Fibroblast of gingiva (primary cell): ENCODE data around the gene RHOH.

Experiments
- DNase-seq: peaks from one replicate; pipeline ENCODE4 v3.0.0-alpha.2; 2011; ENCODE audit warnings: low read depth

RHOH gene

DNA sequence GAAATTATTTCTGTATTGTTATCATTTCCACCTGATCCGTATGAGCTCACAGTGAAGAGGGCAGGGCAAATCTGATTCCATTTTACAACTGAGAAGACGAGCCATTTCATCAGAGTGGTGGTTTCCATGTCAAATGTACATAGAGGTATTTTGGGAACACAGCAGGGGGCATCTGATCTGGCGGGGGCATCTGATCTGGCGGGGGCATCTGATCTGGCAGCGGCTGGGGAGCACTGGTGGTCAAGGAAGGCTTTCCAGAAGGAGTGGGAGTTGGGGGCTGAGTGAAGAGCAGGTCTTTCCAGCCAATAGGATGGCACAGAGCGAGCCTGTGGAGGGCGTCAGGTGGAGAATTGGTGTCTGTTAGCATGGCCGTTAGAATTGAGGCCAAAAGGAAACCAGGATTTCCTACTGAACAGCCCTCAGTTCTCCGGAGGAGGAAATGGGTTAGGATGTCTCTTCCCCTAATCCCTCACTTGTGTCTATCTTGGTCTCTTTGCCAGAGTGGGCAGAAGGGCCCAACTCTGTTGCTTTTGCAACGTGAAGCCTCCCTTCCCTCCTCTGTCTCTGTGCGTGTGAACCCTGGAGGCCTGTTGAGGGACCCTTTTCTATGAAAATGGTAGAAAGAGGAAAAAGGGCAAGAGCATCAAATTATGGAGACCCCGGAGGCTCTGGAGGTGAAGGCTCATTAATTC, 41.3 kb downstream of the RHOH start:
- DNase-seq = no peak

DNA sequence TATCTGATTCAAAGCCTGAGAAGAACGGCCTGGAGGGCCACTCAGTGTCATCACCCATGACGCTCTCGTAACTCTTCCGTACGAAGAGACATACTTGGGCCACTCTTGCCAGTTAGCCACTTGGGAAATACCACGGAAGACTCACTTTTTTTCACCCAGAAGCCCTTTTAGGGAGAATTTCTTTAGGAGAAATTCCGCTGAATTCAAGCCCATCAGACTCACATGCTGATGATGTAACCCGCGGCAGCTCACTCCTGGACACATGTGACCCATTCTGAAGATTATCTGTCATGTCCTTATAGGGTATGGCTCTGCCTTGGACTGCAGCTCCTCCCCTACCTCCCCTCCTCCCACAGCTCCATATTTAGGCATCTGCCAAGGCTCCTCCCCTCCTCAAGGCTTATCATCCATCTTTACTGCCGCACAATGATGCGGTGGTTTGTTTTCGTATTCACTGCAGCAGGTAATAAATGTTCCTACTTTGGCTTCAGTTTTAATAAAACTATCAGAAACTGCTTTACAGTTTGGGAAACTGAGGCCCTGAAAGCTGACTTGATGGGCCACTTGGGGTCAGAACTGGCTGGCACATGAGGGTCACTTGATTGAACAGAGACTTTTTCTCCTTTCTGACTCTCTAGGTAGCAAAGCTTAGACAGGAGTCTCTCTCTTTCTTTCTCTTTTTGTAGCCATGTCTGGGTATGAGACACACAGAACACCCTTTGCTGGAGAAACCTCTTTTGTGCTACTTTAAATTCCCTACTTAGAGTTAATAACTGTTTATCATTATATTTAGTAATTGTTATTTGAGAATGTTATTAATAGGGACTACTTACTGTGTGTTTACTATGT, 42.1 kb downstream of the RHOH start:
- no peak for DNase-seq

GRCh38 chr4:40240040-40240653, 43.3 kb downstream of the RHOH start:
- DNase-seq = no peak

- no peak for DNase-seq
Measured at GRCh38 chr4:40241026-40241425, 44.2 kb downstream of the RHOH start.

GRCh38 chr4:40241941-40242340, 45.1 kb downstream of the RHOH start:
- no peak for DNase-seq

- DNase-seq = no peak
Measured at GRCh38 chr4:40243386-40243948, 46.6 kb downstream of the RHOH start.

GRCh38 chr4:40244606-40245005, 47.8 kb downstream of the RHOH start:
- no peak for DNase-seq

- no peak for DNase-seq
Measured at GRCh38 chr4:40245550-40245949, 48.7 kb downstream of the RHOH start.

DNA sequence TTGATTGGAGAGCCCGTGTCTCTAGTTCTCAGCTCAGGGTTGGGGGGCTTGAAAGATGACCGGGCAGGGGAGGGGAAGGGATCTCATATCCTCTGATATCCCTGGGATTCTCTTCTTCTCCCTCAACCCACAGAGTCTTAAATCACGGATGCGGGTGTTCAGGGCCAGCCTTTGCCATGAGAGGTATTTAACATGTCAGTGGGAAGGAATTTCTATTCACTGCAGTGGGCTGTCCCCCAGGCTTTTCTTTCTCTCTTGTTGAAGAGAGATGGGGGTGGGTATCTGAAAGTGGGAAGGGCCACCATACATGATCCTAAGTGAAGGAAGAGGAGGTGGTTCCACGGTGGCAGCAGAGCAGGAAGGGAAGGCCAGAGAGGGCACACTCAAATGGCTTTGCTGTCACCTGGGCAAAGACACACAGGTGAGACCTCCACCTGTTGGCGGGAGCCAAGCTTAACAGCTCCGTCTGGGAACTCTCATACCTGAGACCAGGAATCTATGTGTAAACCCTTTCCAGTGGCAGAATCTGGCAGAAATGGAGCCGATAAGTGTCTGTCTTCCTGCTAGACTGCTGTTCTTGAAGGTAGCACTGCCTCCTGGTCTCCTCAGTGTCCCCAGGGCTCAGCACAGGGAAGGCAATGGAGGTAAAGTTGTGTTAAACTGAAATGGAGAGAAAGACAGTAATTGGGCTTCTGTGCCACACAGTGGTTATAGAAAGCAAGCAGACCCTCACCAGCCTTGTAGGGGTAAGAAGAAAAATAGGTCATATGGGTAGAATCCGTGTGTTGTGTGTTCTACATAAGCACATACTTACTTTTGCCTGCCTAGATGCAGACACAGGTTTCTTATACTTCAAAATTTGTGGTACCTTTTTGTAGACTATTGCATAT, 49.4 kb downstream of the RHOH start:
- DNase-seq = no peak

DNA sequence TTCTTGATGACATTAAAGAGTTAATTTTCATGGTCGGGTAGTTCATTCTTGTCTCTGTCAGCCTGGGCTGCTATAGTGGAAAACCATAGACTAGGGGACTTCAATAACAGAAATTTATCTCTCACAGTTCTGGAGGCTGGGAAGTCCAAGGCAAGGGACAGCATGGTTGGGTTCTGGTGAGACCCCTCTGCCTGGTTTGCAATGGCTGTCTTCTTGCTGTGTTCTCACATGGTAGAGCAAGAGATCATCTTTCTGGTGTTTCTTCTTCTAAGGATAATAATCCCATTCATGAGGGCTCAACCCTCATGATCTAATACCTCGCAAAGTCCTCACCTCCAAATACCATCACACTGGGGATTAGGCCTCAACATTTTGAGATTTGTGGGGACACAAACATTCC, 50.1 kb downstream of the RHOH start:
- no peak for DNase-seq

DNA sequence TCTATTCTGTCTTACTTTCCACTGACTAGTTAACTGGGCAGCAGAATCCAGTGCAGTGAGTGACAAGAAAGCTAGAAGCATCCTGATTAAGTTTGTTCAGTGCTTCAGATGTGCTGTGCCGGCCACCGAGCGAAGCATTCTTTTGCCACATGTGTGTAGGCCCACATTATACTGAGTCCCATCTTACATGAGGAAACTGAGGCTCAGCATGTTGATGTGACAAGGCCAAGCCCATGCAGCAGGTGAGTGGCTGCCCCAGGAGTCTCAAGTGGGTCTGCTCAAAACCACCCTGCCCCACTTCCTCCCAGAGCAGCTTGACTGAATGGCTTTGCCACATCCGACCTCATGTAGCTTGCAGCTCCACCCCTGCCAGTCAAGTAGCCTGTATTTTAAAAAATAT, 50.5 kb downstream of the RHOH start:
- DNase-seq = no peak

DNA sequence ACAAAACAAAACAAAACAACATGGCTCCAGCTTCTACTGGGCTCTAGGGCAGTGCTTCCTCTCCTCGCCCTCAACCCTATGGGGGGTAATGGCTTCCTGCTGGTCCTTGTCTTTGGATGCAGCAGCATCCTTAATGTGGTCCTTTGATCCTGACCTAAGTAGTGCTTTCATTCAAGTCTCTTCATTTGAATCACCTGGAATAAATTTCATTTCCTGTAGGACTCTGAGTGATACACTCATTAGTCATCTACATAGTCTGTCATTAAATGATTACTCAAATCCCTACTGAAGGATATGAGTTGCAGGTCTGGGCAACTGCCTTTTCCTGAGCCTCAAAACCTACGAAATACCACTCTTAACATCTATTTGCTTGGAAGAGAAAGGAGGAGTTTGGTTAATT, 54.5 kb downstream of the RHOH start:
- DNase-seq = no peak

DNA sequence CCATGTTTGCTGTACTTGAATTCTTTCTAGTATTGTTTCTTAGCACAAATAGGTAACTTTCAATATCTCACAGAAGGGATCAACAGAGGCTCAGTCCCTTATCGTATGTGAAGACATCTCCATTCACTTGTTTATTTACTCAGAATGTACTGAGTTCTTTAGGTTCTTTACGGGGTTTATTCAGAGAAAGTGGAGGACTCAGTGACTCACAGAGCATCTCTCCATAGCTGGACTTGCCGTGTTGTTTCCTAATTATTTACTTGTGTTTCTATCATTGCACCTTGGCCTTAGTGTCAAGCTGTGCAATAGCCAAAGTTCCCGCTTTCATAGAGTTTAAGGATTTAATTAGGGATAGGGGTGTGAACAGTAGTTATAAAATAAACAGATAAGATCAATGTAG, 57.1 kb downstream of the RHOH start:
- no peak for DNase-seq

- DNase-seq = peak; percentile 77
Measured at GRCh38 chr4:40254608-40255392, 58.0 kb downstream of the RHOH start.

DNA sequence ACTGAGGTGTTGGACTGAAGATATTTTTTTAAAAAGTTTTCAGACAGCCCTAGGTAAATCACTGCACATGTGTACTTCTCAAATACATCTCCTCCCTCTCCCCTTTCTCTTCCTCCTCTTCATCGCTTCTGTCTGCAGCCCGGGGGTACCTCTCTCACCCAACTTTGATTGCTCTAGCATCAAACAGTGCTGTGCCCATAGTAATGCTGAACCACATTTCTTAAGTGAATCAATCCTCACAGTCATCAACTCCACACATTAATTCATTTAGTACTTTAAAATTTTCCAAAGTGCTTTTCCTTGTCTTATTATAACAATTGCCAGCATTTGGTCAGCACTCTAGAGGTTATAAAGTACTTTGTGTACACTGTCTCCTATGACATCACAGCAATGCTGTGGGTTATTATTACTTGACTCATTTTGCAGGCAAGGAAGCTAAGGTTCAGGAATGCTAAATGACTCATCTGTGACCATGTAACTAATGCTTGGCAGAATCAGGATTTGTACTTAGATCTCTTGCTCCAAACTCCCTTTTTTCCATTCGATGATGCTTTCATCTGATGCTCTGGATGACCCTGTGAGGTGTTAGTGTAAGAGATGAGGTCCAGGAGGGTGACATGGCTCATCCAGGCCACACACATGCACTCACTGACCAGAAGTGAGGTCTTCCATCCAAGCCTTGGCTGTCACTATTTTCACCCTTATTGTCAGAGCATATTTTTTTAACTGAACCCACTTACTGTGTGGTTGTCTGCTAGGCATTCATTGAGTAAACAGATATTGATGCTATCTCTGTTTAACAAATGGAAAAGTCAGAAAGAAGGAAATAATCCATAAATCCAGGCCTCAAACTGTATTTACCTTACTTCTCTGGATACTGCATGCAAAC, 58.8 kb downstream of the RHOH start:
- DNase-seq = peak; percentile 96

GRCh38 chr4:40256329-40256728, 59.5 kb downstream of the RHOH start:
- peak; percentile 46 for DNase-seq

- no peak for DNase-seq
Measured at GRCh38 chr4:40256817-40257216, 60.0 kb downstream of the RHOH start.

GRCh38 chr4:40258627-40259026, 61.8 kb downstream of the RHOH start:
- DNase-seq = no peak

DNA sequence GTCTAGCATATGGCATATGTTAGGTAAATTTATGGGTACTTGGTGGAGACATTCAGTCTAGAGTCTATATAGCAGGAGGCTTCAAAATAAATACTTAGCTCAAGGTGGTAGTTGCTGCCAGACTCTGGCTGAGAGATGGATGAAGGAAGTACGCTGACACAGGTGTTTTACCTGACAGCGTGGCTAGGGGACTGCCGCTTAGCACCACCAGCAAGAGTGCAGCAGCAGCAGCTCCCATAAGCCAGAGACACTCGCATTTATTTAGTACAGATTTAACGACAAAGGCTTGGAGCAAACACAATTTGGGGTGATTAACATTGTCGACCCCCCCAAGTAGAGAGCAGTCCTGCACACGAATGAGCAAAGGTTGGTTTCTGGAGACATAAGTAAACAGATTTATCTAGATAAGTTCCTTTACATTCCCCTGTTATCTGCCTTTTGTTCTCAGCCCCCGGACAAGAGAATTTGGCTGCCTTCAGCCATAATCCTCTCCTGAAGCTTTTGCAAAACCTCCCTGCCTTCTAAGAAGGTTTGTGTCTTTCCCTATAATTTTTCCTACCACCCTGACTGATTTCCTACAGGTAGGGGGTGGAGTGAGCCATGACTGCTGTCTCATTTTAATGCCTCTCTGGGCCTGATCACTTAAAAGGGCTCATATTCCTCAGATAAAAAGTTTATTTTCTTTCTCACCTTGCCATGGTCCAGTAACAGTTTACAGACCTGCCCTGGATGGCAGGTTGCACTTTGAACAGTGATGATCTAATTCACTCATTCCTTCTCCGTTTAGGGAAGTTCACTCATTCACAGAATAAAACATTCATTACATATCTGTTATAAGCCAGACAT, 64.6 kb downstream of the RHOH start:
- no peak for DNase-seq
